GM19238 (cell line): ENCODE results near the gene DROSHA.
A peak's percentile ranks its signal among the peaks of the same experiment; 100 is the strongest.
"Not testable (repeated sequence)": the region's sequence is repeated elsewhere in the genome, so short reads cannot be mapped to it uniquely, and the experiment has no call there.

Experiments used
- DNase-seq: peaks from one replicate; pipeline ENCODE4 v3.0.0; 2011; ENCODE audit warnings: low spot score; ENCODE audit not compliant: insufficient read length

Gene DROSHA

GRCh38 chr5:31531888-31532547 lies at the start of gene DROSHA, which contains the start of gene C5orf22:
TSS of gene DROSHA (minus strand) at chr5:31532093. CDS start at chr5:31529059, 3,034 bp downstream.
TSS of gene C5orf22 (plus strand) at chr5:31532301. CDS start at chr5:31532393, 92 bp downstream.
- DNase-seq: peak; percentile 81

- no peak for DNase-seq
Observed at GRCh38 chr5:31579558-31579957, 47.7 kb upstream of the DROSHA start.

- DNase-seq: no peak
Observed at GRCh38 chr5:31577438-31577837, 45.5 kb upstream of the DROSHA start.

GRCh38 chr5:31574772-31575171 lies 42.9 kb upstream of the DROSHA start:
- DNase-seq: no peak

GRCh38 chr5:31573494-31574142 lies 41.7 kb upstream of the DROSHA start:
- DNase-seq: peak; percentile 10

GRCh38 chr5:31569068-31569467 lies 37.2 kb upstream of the DROSHA start:
- no peak for DNase-seq

GRCh38 chr5:31568302-31568835 lies 36.5 kb upstream of the DROSHA start:
- no peak for DNase-seq

GRCh38 chr5:31566362-31566761 lies 34.5 kb upstream of the DROSHA start:
- DNase-seq: not testable (repeated sequence)

- DNase-seq: no peak
Observed at GRCh38 chr5:31563216-31563615, 31.3 kb upstream of the DROSHA start.

GRCh38 chr5:31561946-31562345 lies 30.1 kb upstream of the DROSHA start:
- no peak for DNase-seq

GRCh38 chr5:31559942-31560341 lies 28.0 kb upstream of the DROSHA start:
- no peak for DNase-seq

GRCh38 chr5:31556461-31556860 lies 24.6 kb upstream of the DROSHA start:
- DNase-seq: no peak

GRCh38 chr5:31554552-31554951 lies 22.7 kb upstream of the DROSHA start:
- DNase-seq: no peak

GRCh38 chr5:31553863-31554262 lies 22.0 kb upstream of the DROSHA start:
- no peak for DNase-seq

- DNase-seq: no peak
Observed at GRCh38 chr5:31551878-31552277, 20.0 kb upstream of the DROSHA start.

GRCh38 chr5:31549114-31549513 lies 17.2 kb upstream of the DROSHA start:
- DNase-seq: not testable (repeated sequence)

- no peak for DNase-seq
Observed at GRCh38 chr5:31537851-31538250, 6.0 kb upstream of the DROSHA start.

GRCh38 chr5:31537349-31537748 lies 5.5 kb upstream of the DROSHA start:
- no peak for DNase-seq

GRCh38 chr5:31536873-31537272 lies 5.0 kb upstream of the DROSHA start:
- no peak for DNase-seq

- DNase-seq: no peak
Observed at GRCh38 chr5:31534527-31535046, 2.7 kb upstream of the DROSHA start.

GRCh38 chr5:31531543-31531887 lies 378 bp downstream of the DROSHA start:
- peak; percentile 10 for DNase-seq

GRCh38 chr5:31530541-31531265 lies 1.2 kb downstream of the DROSHA start:
- DNase-seq: no peak
